GM19193 (cell line): ENCODE measurements around the gene CPO.

Experiments used
- POLR2A ChIP-seq: IDR thresholded peaks from 4 replicates; pipeline ENCODE4 v1.6.1; 2011; ENCODE audit not compliant: insufficient read depth, insufficient read length; ENCODE audit errors: extremely low read depth

Gene CPO

DNA sequence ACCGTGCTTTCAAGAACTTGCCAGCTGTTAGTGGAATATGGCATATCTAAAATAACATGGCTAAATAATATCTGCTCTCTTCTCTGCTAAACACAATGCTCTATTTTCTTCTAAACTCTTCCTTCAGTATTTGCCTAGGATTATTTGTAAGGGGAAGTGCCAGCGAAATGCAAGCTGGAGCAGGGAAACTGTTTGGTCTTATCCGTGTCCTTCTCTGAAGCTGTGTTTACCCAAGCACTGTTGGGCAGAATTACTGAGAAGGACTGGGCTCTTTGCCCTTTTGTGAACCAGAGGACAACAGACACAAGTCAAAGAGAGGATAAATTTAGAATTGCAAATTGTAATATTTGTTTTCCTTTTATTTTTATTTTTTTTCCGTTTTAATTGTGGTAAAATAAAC lies 23.6 kb downstream of the CPO start:
- no peak for TF ChIP-seq POLR2A

DNA sequence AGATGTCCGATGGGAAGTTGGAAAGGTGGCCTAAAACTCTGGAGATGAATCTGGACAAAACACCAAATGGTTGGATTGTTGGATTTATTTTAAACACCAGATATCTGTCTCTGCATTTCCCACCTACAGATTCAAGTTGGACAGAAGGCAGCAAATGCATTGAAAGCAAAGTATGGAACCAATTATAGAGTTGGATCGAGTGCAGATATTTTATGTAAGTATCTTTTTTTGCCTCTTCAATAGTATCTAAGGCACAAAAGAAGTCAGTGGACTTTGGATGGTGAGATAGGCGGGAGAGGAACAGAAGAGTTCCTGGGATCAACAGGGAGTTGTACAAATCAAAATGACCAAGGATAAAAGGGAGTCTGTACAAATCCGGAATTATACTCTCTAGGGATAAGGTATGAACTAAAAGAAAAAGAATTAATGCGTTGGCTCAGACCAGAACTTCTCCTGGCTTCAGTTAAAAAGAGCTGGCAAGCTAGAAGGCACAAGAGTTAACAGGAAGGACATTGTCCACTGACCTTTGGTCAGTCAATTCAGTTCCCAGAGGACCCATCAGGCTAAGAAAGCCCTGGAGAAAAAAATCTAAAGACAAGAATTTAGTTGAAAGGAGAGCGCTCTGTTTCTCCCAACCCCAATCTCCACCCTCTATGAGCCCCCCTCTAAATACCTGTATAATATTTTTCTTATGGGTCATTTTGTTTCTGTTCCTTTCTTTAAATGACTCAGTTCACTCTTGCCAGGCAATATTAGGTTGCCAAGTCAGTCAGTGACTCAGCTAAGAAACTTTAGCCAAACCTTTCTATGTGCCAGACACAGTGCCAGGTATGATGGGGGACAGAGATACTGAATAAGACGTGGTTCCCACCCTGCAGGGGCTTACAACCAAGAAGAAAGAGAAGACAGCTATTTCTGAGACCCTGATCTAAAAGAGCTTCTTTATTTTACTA lies 29.1 kb downstream of the CPO start:
- TF ChIP-seq POLR2A = no peak

GRCh38 chr2:206969192-206969591 lies 29.9 kb downstream of the CPO start:
- TF ChIP-seq POLR2A = no peak

DNA sequence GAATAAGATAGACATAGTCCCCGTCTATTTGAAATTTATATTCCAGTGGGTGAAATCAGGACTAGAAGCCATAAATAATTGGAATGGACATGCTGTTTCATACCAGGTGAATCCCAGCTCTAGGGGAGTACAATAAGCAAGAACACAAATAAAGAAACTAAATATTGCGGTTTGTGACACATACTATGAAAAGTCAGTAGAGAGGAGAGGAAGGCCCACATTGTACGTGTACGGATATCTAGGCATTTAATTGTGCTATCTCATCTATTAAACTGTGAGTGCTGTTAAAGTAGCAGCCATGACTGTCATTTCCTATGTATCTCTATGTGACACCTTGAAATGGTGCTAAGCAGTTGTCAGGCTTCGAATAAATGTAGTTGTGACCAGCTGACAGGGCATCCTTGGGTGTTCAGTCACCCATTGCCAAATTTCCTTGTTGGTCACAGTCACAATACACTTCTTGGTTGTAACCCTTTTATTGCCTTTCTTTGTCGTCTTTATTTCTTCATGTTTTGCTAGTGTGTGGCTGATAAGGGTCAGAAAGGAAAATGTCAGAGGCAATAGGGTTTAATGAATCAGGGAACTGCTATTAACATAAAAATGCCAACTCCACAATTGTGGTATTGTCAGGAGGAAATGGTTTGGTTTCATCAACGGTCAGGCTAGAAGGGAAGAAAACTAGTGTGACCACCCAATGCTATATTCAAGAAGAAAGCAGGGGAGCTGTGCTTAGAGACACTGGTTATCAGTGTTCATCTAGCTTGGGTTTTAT lies 31.5 kb downstream of the CPO start:
- TF ChIP-seq POLR2A = no peak

- TF ChIP-seq POLR2A = no peak
Observed at GRCh38 chr2:206971805-206972204, 32.5 kb downstream of the CPO start.

GRCh38 chr2:206974551-206974950 lies 35.2 kb downstream of the CPO start:
- no peak for TF ChIP-seq POLR2A

- no peak for TF ChIP-seq POLR2A
Observed at GRCh38 chr2:206978746-206979145, 39.4 kb downstream of the CPO start.

GRCh38 chr2:206979365-206979764 lies 40.0 kb downstream of the CPO start:
- TF ChIP-seq POLR2A = no peak

DNA sequence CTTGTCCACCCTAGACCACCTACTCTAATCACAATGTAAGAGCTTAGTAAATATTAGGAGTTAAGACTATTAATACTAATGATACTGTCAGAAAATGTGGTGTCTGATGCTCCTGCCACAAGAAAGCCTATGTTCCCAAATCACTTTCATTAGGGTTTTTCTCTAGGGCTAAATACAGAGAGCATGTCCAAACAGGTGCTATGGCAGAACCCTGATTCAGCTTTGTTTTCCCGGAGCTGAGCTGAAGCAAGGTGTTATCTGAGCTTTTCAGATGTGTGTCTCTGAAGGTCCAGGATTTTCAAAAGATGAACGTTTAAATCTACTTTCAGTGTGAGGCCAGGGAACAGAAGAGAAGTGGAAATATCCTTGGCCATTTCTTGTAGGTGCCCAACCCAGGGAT lies 40.6 kb downstream of the CPO start:
- TF ChIP-seq POLR2A = no peak

GRCh38 chr2:206980413-206980812 lies 41.1 kb downstream of the CPO start:
- no peak for TF ChIP-seq POLR2A

DNA sequence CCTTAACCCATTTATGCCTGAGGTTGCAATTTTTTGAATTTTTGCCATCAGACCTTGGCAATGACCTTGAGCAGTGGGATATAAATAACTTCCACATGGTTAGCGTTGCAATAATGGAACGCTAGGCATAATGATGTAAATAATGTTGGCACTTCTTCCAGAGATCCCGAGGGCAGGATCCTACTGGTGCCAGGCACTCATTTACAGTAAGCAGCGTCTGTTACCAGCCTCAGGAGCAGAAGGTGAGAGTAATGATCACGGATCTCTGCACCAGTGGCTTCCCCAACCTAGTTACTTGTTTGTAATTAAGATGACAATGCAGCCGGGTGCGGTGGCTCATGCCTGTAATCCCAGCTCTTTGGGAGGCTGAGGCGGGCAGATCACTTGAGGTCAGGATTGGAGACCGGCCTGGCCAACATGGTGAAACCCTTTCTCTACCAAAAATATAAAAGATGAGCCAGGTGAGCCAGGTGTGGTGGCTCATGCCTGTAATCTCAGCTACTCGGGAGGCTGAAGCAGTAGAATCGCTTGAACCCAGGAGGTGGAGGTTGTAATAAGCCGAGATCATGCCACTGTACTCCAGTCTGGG lies 41.9 kb downstream of the CPO start:
- no peak for TF ChIP-seq POLR2A

DNA sequence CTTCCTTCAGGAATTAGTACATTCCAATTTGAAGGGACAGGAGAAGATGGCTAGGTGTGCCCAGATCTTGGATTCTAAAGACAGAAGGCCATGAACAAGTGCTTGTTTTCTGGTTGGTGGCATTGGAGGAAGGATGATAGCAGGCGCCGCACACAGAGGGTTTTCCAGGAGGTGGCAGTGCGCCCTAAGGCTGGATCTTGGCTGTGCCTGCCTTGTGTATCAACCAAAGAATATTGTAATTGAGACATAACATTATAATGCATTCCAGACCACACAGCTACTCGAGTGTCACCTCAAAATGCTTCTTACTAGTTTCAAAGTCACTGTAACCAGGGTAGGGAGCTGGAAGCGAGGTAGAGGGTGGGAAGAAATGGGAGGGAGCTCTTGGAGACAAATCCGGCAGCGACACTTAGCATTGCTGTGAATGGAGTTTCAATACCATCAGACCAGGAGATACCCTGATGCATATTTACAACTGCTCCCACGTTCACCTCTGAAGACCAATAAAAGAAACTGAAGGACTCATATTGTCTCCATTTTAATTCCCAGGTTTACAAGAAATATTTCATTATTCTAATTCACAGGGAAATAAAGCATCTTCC lies 42.5 kb downstream of the CPO start:
- no peak for TF ChIP-seq POLR2A

GRCh38 chr2:206982360-206982955 lies 43.1 kb downstream of the CPO start:
- TF ChIP-seq POLR2A = no peak

DNA sequence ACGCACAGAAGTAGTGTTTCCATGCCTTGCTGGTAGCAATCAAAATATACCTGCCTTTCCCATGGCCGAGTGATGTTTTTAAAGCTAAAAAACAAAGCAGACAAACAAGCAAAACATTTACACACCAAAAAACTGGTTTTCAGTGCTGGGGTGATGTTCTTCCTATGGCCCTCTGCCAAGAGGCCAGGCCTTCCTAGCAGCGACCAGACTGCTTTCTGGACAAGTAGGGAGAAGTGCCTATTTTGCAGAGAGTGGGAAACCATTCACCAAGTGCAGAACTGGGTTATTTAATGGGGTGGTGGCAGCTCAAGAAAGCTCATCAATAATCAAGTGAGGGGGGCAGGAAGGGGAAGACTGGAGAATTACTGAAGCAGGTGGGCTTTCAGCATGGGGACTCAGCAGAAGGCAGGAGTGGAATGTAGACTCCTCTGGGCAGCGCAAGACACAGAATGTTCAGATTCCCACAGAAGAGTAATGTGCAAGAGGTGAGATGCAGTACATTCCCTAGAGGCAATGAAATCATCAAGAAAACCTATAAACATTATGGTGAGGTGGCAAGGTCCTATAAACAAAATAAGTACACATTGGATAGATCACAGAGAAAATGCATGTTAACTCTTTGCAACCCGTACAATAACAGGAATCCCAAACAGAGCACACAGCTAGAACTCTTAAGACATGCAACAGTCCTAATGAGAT lies 44.0 kb downstream of the CPO start:
- TF ChIP-seq POLR2A = no peak

DNA sequence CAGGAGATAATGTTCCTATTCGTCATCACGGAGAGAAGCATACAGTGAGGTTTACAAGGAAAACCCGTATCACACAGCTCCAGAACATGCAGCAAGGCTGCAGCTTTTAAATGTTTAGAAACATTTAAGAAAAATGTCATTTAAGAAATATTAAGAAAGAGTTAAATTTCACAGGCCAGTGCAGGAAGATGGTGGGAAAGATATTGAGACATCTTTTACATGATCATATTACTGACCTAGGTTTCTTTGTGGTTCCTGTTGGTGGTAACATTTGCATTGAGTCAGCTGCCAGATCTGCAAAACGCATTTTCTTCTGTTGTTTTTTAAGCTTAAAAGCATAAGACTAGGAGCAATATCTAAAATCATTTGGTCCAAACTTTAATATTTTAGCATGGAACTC lies 44.9 kb downstream of the CPO start:
- TF ChIP-seq POLR2A = no peak

GRCh38 chr2:206986943-206987342 lies 47.6 kb downstream of the CPO start:
- no peak for TF ChIP-seq POLR2A
